NOMO-1 treated with DMSO at 0.1 percent for 48 hours (cell line): ENCODE measurements around the gene ANK3.

Experiments used
- DNase-seq: peaks from one replicate; lab custom pipeline; 2025; ENCODE audit not compliant: unreplicated experiment; lab: John Stamatoyannopoulos, UW

Gene ANK3

DNA sequence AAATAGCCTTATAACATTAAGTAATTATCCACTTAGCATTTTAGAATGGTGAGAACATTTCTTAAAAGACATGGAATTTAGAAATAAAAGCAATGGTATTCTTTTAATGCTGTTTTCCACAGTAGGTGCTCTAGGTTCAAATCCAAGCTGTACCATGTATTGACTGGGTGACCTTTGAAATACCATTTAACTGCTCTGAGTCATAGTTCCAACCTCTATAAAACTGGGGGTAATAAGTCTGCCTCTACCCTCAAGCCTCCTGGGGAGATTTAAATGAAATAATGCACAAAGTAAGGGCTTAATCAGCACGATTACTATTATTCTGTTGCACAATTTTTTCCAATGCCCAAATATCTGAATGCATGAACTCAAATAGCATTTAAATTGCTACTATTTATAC lies 246.9 kb downstream of the ANK3 start:
- DNase-seq: no peak

DNA sequence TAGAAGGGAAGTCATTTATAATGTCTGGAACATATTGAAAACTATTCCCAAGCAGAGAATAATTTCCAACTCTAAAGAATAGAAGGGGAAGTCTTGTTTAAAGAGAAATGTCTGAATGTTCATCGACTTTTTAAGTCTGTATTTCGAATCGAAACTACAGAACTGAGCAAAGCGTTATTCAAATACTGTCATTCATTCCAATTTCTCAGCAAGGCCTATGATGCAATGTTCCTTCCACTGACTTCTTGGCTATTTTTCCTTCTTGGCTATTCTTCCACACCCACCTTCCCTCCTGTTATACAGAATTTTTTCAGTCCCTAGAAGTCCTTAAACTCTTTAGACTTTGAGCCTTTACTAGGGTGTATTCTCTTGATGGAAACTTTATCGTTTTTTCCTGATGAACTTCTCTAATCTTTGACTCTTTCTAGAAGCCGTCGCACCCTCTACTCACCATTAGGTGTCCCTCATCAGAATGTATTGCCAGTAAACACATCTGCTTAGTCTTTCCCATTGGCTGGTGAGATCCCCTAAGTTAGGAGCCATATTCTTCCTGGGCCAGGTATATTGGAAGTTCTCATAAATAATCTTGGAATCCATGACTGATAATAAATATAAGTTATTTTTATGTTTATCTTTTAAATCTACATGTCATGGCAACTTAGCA lies 247.6 kb downstream of the ANK3 start:
- no peak for DNase-seq

DNA sequence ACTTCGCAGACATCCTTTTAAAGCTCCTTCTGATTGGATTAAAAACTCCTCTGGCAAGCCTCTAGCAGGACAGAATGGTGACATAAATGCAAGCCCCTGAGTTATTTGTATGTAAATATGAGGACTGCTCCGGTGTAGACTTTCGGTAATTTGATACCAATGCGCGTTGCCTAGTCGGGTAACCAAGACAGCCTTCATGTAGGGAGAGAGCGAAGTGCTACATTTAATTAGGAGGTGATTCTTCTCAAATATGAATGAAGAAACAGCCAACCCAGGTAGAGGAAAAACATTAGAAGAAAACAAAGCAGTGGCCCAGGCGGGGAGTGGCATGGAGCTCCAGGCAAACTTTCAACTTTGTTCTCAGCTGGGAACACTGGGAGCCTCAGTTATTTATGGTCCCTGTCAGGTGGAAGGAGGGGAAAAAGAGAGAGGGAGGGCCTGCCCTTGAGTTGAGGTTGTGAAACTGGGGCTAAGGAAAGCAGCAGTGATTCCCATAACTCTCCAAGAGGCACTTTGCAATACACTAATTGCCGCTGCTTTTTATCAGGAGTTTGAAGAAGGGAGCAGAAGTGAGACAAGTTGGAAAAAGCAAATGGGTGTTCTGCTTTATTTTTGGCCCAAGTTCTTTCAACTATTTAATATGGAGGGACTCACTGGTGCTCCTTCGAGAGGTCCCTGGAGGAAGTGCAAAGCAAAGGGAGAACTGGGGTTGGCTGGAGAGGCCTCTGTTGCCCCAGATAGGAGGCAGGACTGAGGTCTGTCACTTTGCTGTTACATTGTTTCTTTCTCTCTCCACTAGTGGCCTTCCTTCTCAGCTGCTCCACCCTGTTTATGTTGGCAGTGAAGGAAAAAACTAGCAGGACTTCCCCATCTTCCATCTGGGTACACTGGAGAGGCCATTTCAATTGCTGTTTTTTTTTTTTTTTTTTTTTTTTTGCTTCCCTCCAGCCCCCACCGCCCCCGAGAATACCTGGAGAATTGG lies 248.7 kb downstream of the ANK3 start:
- DNase-seq: no peak

DNA sequence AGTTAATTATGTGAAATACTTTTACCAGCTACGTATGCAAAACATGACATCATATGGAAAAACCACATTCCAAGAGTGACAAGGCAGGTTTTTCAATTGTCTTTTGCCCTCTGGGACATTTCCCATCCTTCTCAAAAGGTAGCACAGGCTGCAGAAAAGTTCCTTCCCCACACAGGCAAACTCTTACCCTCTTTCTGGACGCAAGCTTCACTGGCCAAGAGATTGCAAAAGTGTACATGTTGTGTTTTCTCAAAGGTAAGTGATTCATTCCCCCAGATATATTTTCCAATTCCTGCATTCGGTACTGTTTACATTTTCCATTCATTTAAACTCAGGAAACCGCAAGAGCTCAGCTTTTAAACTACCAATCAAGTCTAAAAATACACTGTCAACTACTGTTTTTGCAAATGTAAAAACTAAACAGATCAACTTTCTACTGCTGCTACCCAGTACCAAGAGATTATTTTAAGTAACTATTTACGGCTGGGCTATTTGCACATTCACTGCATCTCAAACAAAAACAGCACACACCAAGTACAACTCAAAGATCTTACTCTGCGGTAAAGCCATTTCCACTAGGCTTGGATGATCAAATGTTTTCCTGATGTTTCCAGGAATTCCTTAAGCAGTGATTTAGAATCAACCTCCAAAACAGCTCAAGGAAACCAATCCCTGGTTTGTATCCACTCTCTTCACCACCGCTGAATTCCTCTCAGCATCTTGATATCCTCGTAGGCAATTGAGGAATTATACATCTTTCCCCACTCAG lies 249.7 kb downstream of the ANK3 start:
- no peak for DNase-seq

DNA sequence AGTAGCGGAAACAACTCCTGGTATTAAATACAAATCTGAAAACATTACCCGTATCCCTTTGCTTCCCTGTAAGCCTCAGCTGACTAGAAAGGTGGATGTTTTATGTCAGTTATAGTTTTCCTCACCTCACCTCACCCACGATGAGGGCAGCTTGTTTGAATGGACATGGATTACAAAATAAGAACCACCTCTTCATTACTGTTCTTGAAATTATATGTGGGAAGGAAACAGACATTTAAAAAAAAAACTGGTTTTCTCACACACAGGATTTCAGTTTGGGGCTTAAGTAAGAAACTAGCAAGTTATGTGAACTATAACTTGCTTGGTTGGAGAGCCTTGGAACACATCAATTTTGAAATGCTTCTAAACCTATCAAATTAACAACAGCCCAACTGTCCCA lies 250.4 kb downstream of the ANK3 start:
- no peak for DNase-seq

DNA sequence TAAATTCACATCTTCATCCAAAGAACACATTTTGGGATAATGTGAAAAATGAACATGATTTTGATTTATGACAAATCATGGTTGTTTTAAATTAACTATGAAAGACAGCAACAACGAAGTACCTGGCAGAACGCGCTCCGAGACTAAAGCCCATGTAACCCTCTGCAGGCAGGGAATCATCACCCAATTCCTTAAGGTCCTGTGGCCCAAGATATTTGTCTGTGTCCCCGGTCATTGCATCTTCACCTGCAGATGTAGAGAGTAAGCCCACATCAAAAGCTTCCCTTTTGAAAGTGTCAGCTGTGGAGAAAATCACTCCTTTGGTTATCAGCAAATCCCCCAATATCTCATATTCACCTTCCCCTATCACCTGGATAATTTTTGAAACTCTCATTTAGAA lies 250.8 kb downstream of the ANK3 start:
- no peak for DNase-seq

DNA sequence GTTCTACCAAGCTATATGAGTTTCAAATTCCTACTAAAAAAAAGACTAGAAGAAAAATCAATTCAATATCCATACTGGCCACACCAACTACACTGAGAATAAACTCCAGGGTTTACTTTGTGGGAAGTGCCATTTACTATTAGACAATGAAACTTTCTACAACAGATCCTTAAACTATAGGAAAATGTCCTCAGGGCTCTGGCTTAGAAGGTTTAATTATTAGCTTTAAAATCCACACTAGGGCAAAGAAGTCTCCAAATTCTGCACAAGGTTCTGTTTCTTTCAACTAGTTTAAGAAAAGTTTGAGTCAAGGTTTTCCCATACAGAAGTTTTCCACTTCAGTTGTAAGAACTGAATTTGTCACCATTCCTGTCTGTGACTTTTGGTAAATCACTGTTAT lies 251.6 kb downstream of the ANK3 start:
- no peak for DNase-seq

DNA sequence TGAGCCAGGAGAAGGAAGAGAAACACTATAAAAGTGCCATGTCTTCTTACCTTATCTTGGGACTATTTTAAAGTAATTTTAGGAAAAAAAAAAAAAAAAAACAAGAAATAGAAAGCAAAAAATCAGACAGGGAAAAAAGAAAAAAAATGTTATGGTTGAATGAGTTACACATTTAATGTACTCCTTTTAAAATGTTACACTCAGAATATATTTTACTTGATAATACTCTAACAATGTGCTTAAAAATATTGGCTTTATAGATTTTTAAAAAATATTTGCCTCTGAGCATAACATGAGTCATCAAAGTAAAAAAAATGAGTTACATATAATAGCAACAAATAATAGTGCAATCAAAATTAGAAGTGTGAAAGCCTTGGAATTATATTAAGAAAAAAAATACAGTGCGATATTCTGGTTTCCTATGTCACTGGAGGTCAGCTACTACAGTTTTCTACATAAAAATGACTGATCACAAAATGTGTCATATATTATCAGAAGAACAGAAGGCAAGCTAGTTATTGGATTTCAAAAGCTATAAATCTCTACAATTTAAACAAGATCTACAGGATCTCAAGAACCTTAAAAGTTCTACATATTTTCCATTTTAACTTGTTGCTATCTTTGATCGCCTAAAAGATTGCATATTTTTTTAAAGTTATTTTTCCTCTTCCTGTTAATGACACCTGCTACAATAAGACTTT lies 252.2 kb downstream of the ANK3 start:
- DNase-seq: no peak

DNA sequence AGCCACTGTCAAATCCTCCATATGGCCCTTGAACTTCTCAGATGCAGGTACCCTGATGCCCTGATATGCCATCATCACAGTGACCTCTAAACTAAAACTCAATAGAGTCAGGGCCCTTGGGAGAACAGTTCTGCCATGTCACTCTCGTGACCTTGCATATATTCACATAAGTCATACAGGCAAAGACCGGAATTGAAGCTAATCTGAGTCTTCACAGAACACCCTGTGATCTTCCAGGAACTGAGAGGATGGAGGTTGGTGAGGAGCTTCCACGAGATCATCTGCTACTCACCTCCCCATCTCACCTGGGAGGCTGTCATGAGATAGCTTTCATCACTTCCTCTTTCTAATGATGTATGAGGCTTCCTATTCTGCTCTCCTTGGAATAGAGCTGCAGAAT lies 254.7 kb downstream of the ANK3 start:
- no peak for DNase-seq

DNA sequence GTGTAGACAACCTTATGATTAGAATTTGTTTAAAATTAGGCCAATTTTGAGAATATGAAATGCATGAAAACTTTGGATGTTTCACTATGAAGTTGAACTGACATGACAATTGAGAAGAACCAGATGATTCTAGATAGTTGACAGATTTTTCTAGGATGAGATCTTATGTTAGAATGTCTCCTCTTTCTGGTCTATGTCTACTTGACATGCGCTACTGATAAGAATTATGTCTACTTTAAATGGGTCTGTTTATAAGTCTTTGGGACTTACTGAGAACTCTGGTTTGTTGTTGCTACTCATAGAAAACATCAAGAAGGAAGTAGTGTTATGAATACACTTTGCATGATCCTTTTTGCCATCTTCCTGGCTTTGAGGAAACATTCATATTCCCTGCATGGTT lies 255.1 kb downstream of the ANK3 start:
- no peak for DNase-seq

DNA sequence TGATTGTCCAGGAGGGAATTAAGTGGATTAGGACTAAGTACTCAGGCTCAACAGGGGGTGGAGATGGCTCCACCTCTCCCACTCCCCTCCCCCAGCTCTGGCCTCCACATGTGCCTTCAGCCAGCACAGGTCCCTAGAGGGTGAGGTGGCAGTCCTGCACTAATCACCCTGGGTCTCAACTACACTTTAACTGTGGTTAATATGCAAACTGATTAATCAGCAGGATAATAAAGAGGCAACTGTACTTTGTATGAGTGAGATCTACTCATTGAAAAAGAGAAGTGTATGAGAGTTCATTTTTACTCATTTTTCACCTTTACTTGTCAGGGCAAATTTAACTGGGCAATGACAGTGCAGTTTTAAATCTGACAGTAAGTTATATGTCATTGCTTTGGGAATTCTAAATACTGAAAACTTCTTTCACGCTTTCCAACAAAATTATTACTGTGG lies 259.5 kb downstream of the ANK3 start:
- no peak for DNase-seq

DNA sequence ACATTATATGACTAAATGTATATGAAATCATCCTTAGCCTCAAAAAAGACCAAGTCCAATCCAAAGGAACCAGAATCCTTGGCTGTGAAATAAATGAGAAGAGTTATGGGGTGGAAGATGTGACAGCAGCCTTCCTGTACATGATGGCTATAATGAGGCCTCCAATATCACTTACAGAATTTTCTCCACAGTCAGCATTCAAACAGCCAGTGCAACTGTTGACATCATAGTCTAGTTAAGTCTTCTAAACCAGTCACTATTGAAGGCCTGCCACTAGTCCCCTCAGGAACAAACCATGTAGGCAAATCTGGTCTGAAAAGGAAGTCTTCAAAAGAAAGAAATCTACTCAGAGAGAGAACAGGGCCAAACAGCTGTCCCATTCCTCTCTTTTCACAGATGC lies 263.8 kb downstream of the ANK3 start:
- DNase-seq: no peak

DNA sequence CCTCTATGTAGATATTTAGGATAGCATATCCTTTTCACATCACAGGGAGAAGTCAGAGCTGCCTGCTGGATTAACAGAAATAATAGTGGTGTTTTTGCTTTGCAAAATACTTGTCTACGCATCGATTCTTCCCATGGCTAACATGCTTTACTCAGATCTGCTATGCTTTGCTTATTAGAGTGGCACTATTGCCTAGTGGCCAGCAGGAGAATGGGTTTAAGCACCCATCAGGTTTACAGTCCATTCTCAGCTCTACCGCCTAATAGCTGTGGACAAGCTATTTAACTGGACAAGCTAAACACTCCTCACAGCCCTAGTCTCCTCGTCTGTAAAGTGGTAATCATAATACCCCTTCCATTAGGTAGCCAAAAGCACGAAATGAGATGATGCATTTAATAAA lies 265.1 kb downstream of the ANK3 start:
- DNase-seq: no peak

DNA sequence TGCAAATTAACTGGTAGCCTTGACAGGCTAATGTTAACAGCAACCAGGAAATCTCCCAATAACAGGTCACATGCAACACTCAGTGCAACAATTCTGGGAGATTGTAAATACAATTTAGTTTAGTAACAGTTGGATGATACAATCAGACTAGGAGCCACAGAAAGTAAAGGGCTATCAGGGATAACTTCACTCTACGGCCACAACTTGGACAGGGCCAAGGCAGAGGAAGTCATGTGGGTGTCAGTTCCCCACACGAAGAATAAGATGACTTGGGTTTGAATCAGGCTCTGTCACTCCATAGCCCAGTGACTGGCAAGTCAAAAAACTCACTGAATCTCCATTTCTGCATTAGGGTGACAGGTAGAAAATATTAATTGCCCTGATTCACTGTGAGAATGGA lies 266.0 kb downstream of the ANK3 start:
- DNase-seq: no peak

DNA sequence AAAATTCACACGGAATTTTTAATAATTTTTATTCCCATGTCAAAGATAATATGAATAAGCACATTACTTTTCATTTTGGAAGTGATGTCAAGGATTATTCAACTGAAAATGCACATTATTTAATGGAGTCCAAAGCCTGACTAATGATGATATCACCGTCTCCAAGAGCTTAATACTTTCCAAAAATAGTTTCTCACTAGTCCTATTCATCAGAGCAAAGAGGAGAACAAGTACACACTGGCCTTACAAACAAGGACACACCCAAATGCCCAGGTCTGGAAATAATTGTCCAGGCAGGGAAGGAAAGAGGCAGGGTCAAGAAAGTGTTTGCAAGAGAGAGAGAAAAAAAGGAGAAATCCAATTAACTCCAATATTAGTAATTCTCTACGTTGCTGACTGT lies 266.5 kb downstream of the ANK3 start:
- no peak for DNase-seq

DNA sequence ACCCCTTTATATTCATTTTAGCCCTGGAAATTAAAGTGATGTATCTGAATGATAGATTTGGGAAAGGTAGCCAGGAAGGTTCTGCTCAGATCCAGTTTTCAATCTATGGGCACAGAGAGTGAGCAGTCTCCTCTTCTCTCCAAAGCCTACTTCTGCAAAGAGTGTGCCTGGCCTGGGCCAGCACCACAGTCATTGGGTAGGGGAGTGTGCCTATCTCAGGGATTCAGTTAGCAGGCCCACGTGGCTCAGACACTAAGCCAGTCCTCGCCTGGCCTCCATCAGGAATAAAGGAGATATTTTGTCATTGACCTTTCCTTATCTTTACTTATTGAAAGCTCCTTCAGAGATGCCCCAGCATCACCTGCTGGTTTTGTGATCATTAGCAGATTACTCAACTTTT lies 267.5 kb downstream of the ANK3 start:
- no peak for DNase-seq

DNA sequence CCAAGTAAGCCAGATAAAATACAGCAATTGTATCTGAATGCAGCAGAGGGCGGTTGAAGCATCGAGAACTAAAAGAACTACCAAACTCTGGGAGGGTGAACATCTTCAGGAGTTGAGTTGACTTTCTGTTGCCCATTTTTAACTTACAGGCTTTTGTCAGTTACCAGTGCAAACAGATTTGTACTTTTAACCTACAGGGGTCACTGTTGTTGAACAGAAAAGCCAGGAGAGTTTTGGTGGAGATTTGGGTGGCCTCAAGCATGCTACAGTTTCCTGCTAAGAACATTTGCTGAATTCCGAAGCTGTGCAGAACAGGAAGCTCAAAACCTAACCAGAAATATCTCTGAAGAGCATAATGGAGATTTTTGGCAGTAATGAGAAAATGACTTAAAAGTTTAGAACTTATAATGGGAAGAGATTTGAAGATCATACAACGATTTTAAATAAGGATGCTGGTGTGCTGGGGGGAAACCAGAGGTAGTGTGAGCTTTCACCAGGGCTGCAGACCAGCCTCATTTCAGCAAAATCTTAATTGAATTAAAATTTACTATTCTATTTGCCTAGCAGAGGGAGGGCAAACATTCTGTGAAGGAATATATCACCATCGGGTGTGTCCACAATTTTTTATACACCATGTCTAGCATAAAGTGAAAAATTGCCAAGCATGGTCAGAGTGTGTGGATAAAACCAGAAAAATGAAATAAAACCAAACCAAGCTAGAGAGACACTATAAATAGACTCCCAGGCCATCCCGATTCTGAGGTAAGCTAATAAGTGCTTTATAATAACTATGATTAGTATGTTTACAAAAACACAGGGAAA lies 274.7 kb downstream of the ANK3 start:
- peak; percentile 26 for DNase-seq

DNA sequence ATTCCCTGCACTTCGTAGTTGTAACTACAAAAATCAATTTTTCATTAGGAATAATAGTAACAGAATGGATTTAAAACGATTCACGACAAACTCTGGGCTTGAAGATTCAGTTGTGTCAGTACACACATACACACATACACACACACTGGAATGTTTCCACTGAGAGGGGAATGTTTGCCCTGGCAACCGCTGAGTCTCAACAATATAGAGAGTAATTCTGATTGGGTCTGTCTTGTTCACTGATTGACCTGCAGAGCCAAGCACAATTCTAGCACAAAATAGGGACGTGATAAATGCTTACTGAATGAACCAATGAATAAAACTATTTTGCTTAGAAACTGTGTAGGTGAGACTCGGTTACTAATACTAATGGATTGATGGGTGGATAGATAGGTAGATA lies 278.9 kb downstream of the ANK3 start:
- DNase-seq: no peak

DNA sequence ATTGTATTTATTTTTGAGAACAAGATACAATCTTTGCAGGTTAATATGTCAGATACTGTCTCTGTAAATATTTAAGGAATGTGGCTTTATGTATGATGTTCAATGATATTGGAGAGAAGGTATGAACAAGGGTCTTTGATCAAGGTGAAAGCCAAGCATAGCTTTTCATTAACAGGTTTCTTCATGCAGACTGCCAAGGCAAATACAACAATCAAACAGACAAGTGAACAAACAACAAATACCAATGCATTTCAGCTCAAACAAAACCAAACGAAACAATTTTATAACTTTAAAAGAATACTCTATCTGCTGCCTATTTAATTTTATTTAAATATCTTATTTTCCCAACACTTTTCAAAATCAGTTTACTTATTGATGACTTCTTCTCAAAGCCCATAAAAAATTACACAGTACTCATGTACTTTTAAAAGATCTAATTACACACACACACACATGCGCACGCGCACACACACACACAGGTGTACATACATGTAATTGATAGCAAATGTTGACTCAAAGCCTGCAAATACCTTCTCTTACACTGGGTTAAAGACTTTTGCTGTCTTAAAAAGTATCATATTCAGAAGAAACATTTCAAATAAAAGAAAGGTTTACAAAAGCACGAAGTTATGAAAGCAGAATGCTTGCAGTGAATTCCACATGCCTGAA lies 282.2 kb downstream of the ANK3 start:
- DNase-seq: no peak

DNA sequence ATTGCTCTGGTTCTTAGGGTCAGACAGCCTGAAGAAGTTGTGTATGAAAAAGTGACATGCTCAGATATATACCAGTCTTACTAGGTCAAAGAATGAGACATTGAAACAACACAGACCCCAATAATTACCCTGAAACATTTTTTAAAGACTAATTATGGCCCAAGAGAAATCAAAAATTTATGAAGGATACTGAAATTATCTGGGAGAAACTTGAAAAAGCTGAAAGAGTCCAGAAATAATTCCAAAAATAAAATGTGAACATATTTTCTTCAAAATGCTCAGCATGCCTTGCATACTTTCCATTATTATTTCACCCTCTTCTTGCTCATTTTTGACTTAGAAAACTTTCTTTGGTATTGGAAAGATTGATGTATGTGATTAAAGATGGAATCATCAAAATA lies 284.4 kb downstream of the ANK3 start:
- DNase-seq: no peak
